HepG2 (cell line): Measurements from ENCODE around the gene TP73. TPM values are rescaled to one million over a fixed set of nuclear protein-coding genes. Genes with fewer than 3 reads are reported as not detected.
A peak's percentile ranks its signal among the peaks of the same experiment; 100 is the strongest.

Source experiments
- AFF4 ChIP-seq: sonication (generic); formaldehyde crosslinking; IDR thresholded peaks from 2 replicates; pipeline ENCODE4 v1.4.0; 2020; ENCODE audit warnings: missing genetic modification reagents
- ARID2 ChIP-seq: sonication (generic); formaldehyde crosslinking; IDR thresholded peaks from 2 replicates; pipeline ENCODE4 v1.8.1; 2022; ENCODE audit warnings: mild to moderate bottlenecking, missing genetic modification reagents, borderline replicate concordance
- BORCS8-MEF2B ChIP-seq: sonication (generic); formaldehyde crosslinking; IDR thresholded peaks from 2 replicates; pipeline ENCODE4 v1.8.0; 2022; ENCODE audit warnings: mild to moderate bottlenecking, missing genetic modification reagents
- CHCHD3 ChIP-seq: sonication (generic); formaldehyde crosslinking; IDR thresholded peaks from 2 replicates; pipeline ENCODE4 v1.8.0; 2022; ENCODE audit warnings: mild to moderate bottlenecking, missing genetic modification reagents, moderate library complexity
- GATAD1 ChIP-seq: IDR thresholded peaks from 2 replicates; pipeline ENCODE4 v1.6.1; 2016; ENCODE audit warnings: missing genetic modification reagents, missing compliant biosample characterization
- GLI4 ChIP-seq: sonication (generic); formaldehyde crosslinking; IDR thresholded peaks from 2 replicates; pipeline ENCODE4 v1.5.1; 2020; ENCODE audit warnings: missing genetic modification reagents, mild to moderate bottlenecking, moderate library complexity, borderline replicate concordance
- JARID2 ChIP-seq: sonication (generic); formaldehyde crosslinking; IDR thresholded peaks from 2 replicates; pipeline ENCODE4 v1.8.1; 2023; ENCODE audit warnings: missing genetic modification reagents, inconsistent platforms; ENCODE audit not compliant: insufficient replicate concordance
- MXI1 ChIP-seq: IDR thresholded peaks from 3 replicates; pipeline ENCODE4 v1.6.1; 2012; ENCODE audit warnings: low read depth, low read length, inconsistent platforms, borderline replicate concordance
- NONO ChIP-seq, 2 experiments: fragments of 450-650 bp in 1 of 2; sonication (generic) in 1 of 2; formaldehyde crosslinking in 1 of 2; IDR thresholded peaks in 1 of 2; conservative IDR thresholded peaks in 1 of 2; 2 replicates each; pipeline versions ENCODE4 v1.6.1 to v1.8.0; 2017 to 2022; ENCODE audit warnings: mild to moderate bottlenecking in 1 of 2, missing genetic modification reagents in 1 of 2, moderate library complexity in 1 of 2
- PHF21A ChIP-seq: sonication (generic); formaldehyde crosslinking; IDR thresholded peaks from 2 replicates; pipeline ENCODE4 v1.5.0; 2020; ENCODE audit warnings: mild to moderate bottlenecking, missing genetic modification reagents
- PHF5A ChIP-seq: IDR thresholded peaks from one replicate; pipeline ENCODE4 v1.6.1; 2018; ENCODE audit warnings: low read depth, missing genetic modification reagents; ENCODE audit not compliant: unreplicated experiment
- PLRG1 ChIP-seq: fragments of 450-650 bp; conservative IDR thresholded peaks from 2 replicates; pipeline ENCODE4 v1.6.1; 2016
- RARA ChIP-seq: IDR thresholded peaks from 2 replicates; pipeline ENCODE4 v1.6.1; 2016; ENCODE audit warnings: missing genetic modification reagents, missing compliant biosample characterization
- RBM22 ChIP-seq: fragments of 200-400 bp; formaldehyde crosslinking; optimal IDR thresholded peaks from 2 replicates; pipeline ENCODE3; 2017; ENCODE audit warnings: mild to moderate bottlenecking, low read length, moderate library complexity
- SMAD9 ChIP-seq: sonication (generic); formaldehyde crosslinking; IDR thresholded peaks from 2 replicates; pipeline ENCODE4 v1.5.1; 2020; ENCODE audit warnings: mild to moderate bottlenecking, missing genetic modification reagents
- ZNF264 ChIP-seq: sonication (generic); formaldehyde crosslinking; IDR thresholded peaks from 2 replicates; pipeline ENCODE4 v1.4.0; 2020; ENCODE audit warnings: missing genetic modification reagents
- ZNF441 ChIP-seq: sonication (generic); formaldehyde crosslinking; IDR thresholded peaks from 2 replicates; pipeline ENCODE4 v1.7.0; 2021; ENCODE audit warnings: missing genetic modification reagents, borderline replicate concordance
- ZNF546 ChIP-seq: sonication (generic); formaldehyde crosslinking; conservative IDR thresholded peaks from 2 replicates; pipeline ENCODE4 v1.8.1; 2023; ENCODE audit warnings: mild to moderate bottlenecking, missing genetic modification reagents
- ZNF569 ChIP-seq: sonication (generic); formaldehyde crosslinking; IDR thresholded peaks from 2 replicates; pipeline ENCODE4 v1.5.0; 2020; ENCODE audit warnings: mild to moderate bottlenecking, missing genetic modification reagents, moderate library complexity, borderline replicate concordance
- ZNF672 ChIP-seq: sonication (generic); formaldehyde crosslinking; IDR thresholded peaks from 2 replicates; pipeline ENCODE4 v1.8.1; 2022; ENCODE audit warnings: missing genetic modification reagents
- ZNF674 ChIP-seq: sonication (generic); formaldehyde crosslinking; IDR thresholded peaks from 2 replicates; pipeline ENCODE4 v1.5.0; 2020; ENCODE audit warnings: low read depth, mild to moderate bottlenecking, missing genetic modification reagents
- ZNF879 ChIP-seq: sonication (generic); formaldehyde crosslinking; IDR thresholded peaks from 2 replicates; pipeline ENCODE4 v1.8.1; 2023; ENCODE audit warnings: missing genetic modification reagents
- polyA plus RNA-seq, 8 experiments: library from polyadenylated mRNA; depleted of rRNA in 3 of 8; stranded (reverse) in 7 of 8; unstranded in 1 of 8; fragments of >200 nt; fragmentation: Illumina TruSeq in 4 of 8; extraction: Trizol in 4 of 8; gene quantifications; 2 replicates each; pipeline versions ENCODE4 v1.2.1 to v1.2.3, GENCODE V29; 2011 to 2016; ENCODE audit warnings: low read depth in 4 of 8, missing spikeins in 1 of 8, mixed read lengths in 1 of 8; ENCODE audit not compliant: insufficient read depth in 1 of 8
- total RNA-seq, 5 experiments: library from RNA; depleted of rRNA; stranded (reverse); fragments of >200 nt; fragmentation: Illumina TruSeq; extraction: Trizol; gene quantifications; 2 replicates each; pipeline ENCODE4 v1.2.3, GENCODE V29; 2016; ENCODE audit warnings: low read depth in 1 of 5
- TF ChIP-seq, protein P1 (sequence below): sonication (generic); formaldehyde crosslinking; IDR thresholded peaks from 2 replicates; pipeline ENCODE4 v1.4.0; 2020; ENCODE audit warnings: mild to moderate bottlenecking, low read depth, missing genetic modification reagents
- TF ChIP-seq, protein P2 (sequence below): sonication (generic); formaldehyde crosslinking; IDR thresholded peaks from 2 replicates; pipeline ENCODE4 v1.4.0; 2020; ENCODE audit warnings: missing genetic modification reagents, mild to moderate bottlenecking, borderline replicate concordance

Gene TP73
- total and polyA plus RNA-seq, 2 of the 13 experiments (the other 11 are each of a cell fraction or from before 2014, with no cell fraction given) = 0.49 to 1.1 TPM

GRCh38 chr1:3625151-3625907, 27.0 kb upstream of the TP73 start (continued):
- TF ChIP-seq AFF4 (CRISPR knock-in tag) (no peak), JARID2 (CRISPR knock-in tag) (no peak), CHCHD3 (CRISPR knock-in tag) (no peak), PHF21A (0 out of 2 replicates have a peak, but pooled peaks have one; percentile 35), ZNF441 (CRISPR knock-in tag) (0 out of 2 replicates have a peak, but pooled peaks have one; percentile 55), ZNF546 (CRISPR knock-in tag) (no peak; the same call in 1 of the 2 replicates), GLI4 (CRISPR knock-in tag) (0 out of 2 replicates have a peak, but pooled peaks have one; percentile 29), GATAD1 (no peak), ZNF674 (CRISPR knock-in tag) (no peak), SMAD9 (CRISPR knock-in tag) (no peak), ZNF879 (CRISPR knock-in tag) (no peak), BORCS8-MEF2B (CRISPR knock-in tag) (peak; percentile 31; the same call in 1 of the 2 replicates), PLRG1 (no peak), RBM22 (no peak), ZNF264 (CRISPR knock-in tag) (no peak), MXI1 (peak; percentile 22; the same call in 1 of the 3 replicates), ARID2 (CRISPR knock-in tag) (no peak), RARA (CRISPR knock-in tag) (no peak), PHF5A (no peak), ZNF569 (CRISPR knock-in tag) (no peak), ZNF672 (no peak), NONO (IDR thresholded peaks at IDR 0.05) (no peak), NONO (CRISPR knock-in tag; conservative IDR thresholded peaks at IDR 0.05) (peak; percentile 60; the same call in 1 of the 2 replicates)
- TF ChIP-seq, protein P1, sequence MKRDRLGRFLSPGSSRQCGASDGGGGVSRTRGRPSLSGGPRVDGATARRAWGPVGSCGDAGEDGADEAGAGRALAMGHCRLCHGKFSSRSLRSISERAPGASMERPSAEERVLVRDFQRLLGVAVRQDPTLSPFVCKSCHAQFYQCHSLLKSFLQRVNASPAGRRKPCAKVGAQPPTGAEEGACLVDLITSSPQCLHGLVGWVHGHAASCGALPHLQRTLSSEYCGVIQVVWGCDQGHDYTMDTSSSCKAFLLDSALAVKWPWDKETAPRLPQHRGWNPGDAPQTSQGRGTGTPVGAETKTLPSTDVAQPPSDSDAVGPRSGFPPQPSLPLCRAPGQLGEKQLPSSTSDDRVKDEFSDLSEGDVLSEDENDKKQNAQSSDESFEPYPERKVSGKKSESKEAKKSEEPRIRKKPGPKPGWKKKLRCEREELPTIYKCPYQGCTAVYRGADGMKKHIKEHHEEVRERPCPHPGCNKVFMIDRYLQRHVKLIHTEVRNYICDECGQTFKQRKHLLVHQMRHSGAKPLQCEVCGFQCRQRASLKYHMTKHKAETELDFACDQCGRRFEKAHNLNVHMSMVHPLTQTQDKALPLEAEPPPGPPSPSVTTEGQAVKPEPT (CRISPR knock-in tag) = peak; percentile 35; the same call in 1 of the 2 replicates
- TF ChIP-seq, protein P2, sequence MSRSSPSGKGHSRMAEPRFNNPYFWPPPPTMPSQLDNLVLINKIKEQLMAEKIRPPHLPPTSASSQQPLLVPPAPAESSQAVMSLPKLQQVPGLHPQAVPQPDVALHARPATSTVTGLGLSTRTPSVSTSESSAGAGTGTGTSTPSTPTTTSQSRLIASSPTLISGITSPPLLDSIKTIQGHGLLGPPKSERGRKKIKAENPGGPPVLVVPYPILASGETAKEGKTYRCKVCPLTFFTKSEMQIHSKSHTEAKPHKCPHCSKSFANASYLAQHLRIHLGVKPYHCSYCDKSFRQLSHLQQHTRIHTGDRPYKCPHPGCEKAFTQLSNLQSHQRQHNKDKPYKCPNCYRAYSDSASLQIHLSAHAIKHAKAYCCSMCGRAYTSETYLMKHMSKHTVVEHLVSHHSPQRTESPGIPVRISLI (CRISPR knock-in tag) = no peak
